ENCODE measurements around the gene WARS2.

The WARS2 gene

GRCh38 chr1:119115736-119116135, 24.7 kb downstream of the WARS2 start:
- TF ChIP-seq SUZ12 (IDR thresholded peaks at IDR 0.05; ENCODE audit: extremely low read depth, insufficient read depth, insufficient read length) (no peak), ZNF274 (IDR thresholded peaks at IDR 0.05; ENCODE audit: low read depth, low read length) (no peak), YY1 (IDR thresholded peaks at IDR 0.05; ENCODE audit: insufficient read depth, insufficient read length) (no peak)
- Histone ChIP-seq H3K9ac (ENCODE audit: insufficient read length, low read depth) (no peak overlapping the region), H3K27me3 (ENCODE audit: insufficient read depth, insufficient read length) (no peaks in the 10 kb centered on the region), H3K9me3 (ENCODE audit: insufficient read depth, low read length) (no peaks in the 10 kb centered on the region), H3K4me3 (ENCODE audit: insufficient read length, low read depth) (no peak overlapping the region), H3K36me3 (ENCODE audit: insufficient read depth, insufficient read length, low read length) (no peaks in the 10 kb centered on the region), H3K4me1 (ENCODE audit: insufficient read depth, insufficient read length) (no peaks in the 10 kb centered on the region)
- no peak for DNase-seq (ENCODE audit: low read depth, low spot score)

GRCh38 chr1:119115311-119115710, 25.1 kb downstream of the WARS2 start:
- no peak for DNase-seq (ENCODE audit: low read depth, low spot score)
- Histone ChIP-seq H3K4me3 (ENCODE audit: insufficient read length, low read depth) (no peak overlapping the region), H3K4me1 (ENCODE audit: insufficient read depth, insufficient read length) (no peaks in the 10 kb centered on the region), H3K27me3 (ENCODE audit: insufficient read depth, insufficient read length) (no peaks in the 10 kb centered on the region), H3K36me3 (ENCODE audit: insufficient read depth, insufficient read length, low read length) (no peaks in the 10 kb centered on the region), H3K9ac (ENCODE audit: insufficient read length, low read depth) (no peak overlapping the region), H3K9me3 (ENCODE audit: insufficient read depth, low read length) (no peaks in the 10 kb centered on the region)
- TF ChIP-seq ZNF274 (IDR thresholded peaks at IDR 0.05; ENCODE audit: low read depth, low read length): no peak
- TF ChIP-seq SUZ12 (IDR thresholded peaks at IDR 0.05; ENCODE audit: extremely low read depth, insufficient read depth, insufficient read length): no peak

GRCh38 chr1:119114786-119115185, 25.7 kb downstream of the WARS2 start:
- Histone ChIP-seq H3K36me3 (ENCODE audit: insufficient read depth, insufficient read length, low read length) (no peaks in the 10 kb centered on the region), H3K4me1 (ENCODE audit: insufficient read depth, insufficient read length) (no peaks in the 10 kb centered on the region), H3K9ac (ENCODE audit: insufficient read length, low read depth) (no peak overlapping the region), H3K27me3 (ENCODE audit: insufficient read depth, insufficient read length) (no peaks in the 10 kb centered on the region), H3K9me3 (ENCODE audit: insufficient read depth, low read length) (no peaks in the 10 kb centered on the region), H3K4me3 (ENCODE audit: insufficient read length, low read depth) (no peak overlapping the region)
- DNase-seq (ENCODE audit: low read depth, low spot score): no peak
- TF ChIP-seq ZNF274 (IDR thresholded peaks at IDR 0.05; ENCODE audit: low read depth, low read length) (no peak), SUZ12 (IDR thresholded peaks at IDR 0.05; ENCODE audit: extremely low read depth, insufficient read depth, insufficient read length) (no peak), YY1 (IDR thresholded peaks at IDR 0.05; ENCODE audit: insufficient read depth, insufficient read length) (no peak)

- Histone ChIP-seq H3K4me1 (ENCODE audit: insufficient read depth, insufficient read length) (no peaks in the 10 kb centered on the region), H3K9me3 (ENCODE audit: insufficient read depth, low read length) (no peaks in the 10 kb centered on the region), H3K4me3 (ENCODE audit: insufficient read length, low read depth) (no peak overlapping the region), H3K36me3 (ENCODE audit: insufficient read depth, insufficient read length, low read length) (no peaks in the 10 kb centered on the region), H3K27me3 (ENCODE audit: insufficient read depth, insufficient read length) (no peaks in the 10 kb centered on the region), H3K9ac (ENCODE audit: insufficient read length, low read depth) (no peak overlapping the region)
- DNase-seq (ENCODE audit: low read depth, low spot score): no peak
- no peak for TF ChIP-seq ZNF274 (IDR thresholded peaks at IDR 0.05; ENCODE audit: low read depth, low read length)
- TF ChIP-seq YY1 (IDR thresholded peaks at IDR 0.05; ENCODE audit: insufficient read depth, insufficient read length): no peak
- TF ChIP-seq SUZ12 (IDR thresholded peaks at IDR 0.05; ENCODE audit: extremely low read depth, insufficient read depth, insufficient read length): no peak
Observed at GRCh38 chr1:119112791-119113190, 27.7 kb downstream of the WARS2 start.

- TF ChIP-seq SUZ12 (IDR thresholded peaks at IDR 0.05; ENCODE audit: extremely low read depth, insufficient read depth, insufficient read length) (no peak), ZNF274 (IDR thresholded peaks at IDR 0.05; ENCODE audit: low read depth, low read length) (no peak), YY1 (IDR thresholded peaks at IDR 0.05; ENCODE audit: insufficient read depth, insufficient read length) (no peak)
- Histone ChIP-seq H3K27me3 (ENCODE audit: insufficient read depth, insufficient read length) (no peaks in the 10 kb centered on the region), H3K9me3 (ENCODE audit: insufficient read depth, low read length) (no peaks in the 10 kb centered on the region), H3K36me3 (ENCODE audit: insufficient read depth, insufficient read length, low read length) (no peaks in the 10 kb centered on the region), H3K9ac (ENCODE audit: insufficient read length, low read depth) (no peak overlapping the region), H3K4me3 (ENCODE audit: insufficient read length, low read depth) (no peak overlapping the region), H3K4me1 (ENCODE audit: insufficient read depth, insufficient read length) (no peaks in the 10 kb centered on the region)
- DNase-seq (ENCODE audit: low read depth, low spot score): no peak
Observed at GRCh38 chr1:119112244-119112643, 28.2 kb downstream of the WARS2 start.

- Histone ChIP-seq H3K9ac (ENCODE audit: insufficient read length, low read depth) (no peak overlapping the region), H3K9me3 (ENCODE audit: insufficient read depth, low read length) (no peaks in the 10 kb centered on the region), H3K27me3 (ENCODE audit: insufficient read depth, insufficient read length) (no peaks in the 10 kb centered on the region), H3K4me1 (ENCODE audit: insufficient read depth, insufficient read length) (no peaks in the 10 kb centered on the region), H3K36me3 (ENCODE audit: insufficient read depth, insufficient read length, low read length) (no peaks in the 10 kb centered on the region), H3K4me3 (ENCODE audit: insufficient read length, low read depth) (no peak overlapping the region)
- TF ChIP-seq SUZ12 (IDR thresholded peaks at IDR 0.05; ENCODE audit: extremely low read depth, insufficient read depth, insufficient read length): no peak
- no peak for TF ChIP-seq YY1 (IDR thresholded peaks at IDR 0.05; ENCODE audit: insufficient read depth, insufficient read length)
- DNase-seq (ENCODE audit: low read depth, low spot score): no peak
Observed at GRCh38 chr1:119108988-119109387, 31.5 kb downstream of the WARS2 start.

GRCh38 chr1:119103764-119104163, 36.7 kb downstream of the WARS2 start:
- DNase-seq (ENCODE audit: low read depth, low spot score): no peak
- Histone ChIP-seq H3K4me1 (ENCODE audit: insufficient read depth, insufficient read length) (no peaks in the 10 kb centered on the region), H3K9ac (ENCODE audit: insufficient read length, low read depth) (no peak overlapping the region), H3K36me3 (ENCODE audit: insufficient read depth, insufficient read length, low read length) (no peaks in the 10 kb centered on the region), H3K27me3 (ENCODE audit: insufficient read depth, insufficient read length) (no peaks in the 10 kb centered on the region), H3K4me3 (ENCODE audit: insufficient read length, low read depth) (no peak overlapping the region), H3K9me3 (ENCODE audit: insufficient read depth, low read length) (no peaks in the 10 kb centered on the region)
- TF ChIP-seq YY1 (IDR thresholded peaks at IDR 0.05; ENCODE audit: insufficient read depth, insufficient read length): no peak

GRCh38 chr1:119102051-119102450, 38.4 kb downstream of the WARS2 start:
- Histone ChIP-seq H3K4me1 (ENCODE audit: insufficient read depth, insufficient read length) (no peaks in the 10 kb centered on the region), H3K27me3 (ENCODE audit: insufficient read depth, insufficient read length) (no peaks in the 10 kb centered on the region), H3K9ac (ENCODE audit: insufficient read length, low read depth) (no peak overlapping the region), H3K36me3 (ENCODE audit: insufficient read depth, insufficient read length, low read length) (no peaks in the 10 kb centered on the region), H3K4me3 (ENCODE audit: insufficient read length, low read depth) (no peak overlapping the region), H3K9me3 (ENCODE audit: insufficient read depth, low read length) (no peaks in the 10 kb centered on the region)
- no peak for DNase-seq (ENCODE audit: low read depth, low spot score)
- TF ChIP-seq ZNF274 (IDR thresholded peaks at IDR 0.05; ENCODE audit: low read depth, low read length) (no peak), SUZ12 (IDR thresholded peaks at IDR 0.05; ENCODE audit: extremely low read depth, insufficient read depth, insufficient read length) (no peak), YY1 (IDR thresholded peaks at IDR 0.05; ENCODE audit: insufficient read depth, insufficient read length) (no peak)
